ENCODE measurements around the gene FYB2. TPM values are rescaled to one million over a fixed set of nuclear protein-coding genes. Genes with fewer than 3 reads are reported as not detected.
A peak's percentile ranks its signal among the peaks of the same experiment; 100 is the strongest.

FYB2 gene
- total RNA-seq, 1 donor from 2014 or later = not detected

DNA sequence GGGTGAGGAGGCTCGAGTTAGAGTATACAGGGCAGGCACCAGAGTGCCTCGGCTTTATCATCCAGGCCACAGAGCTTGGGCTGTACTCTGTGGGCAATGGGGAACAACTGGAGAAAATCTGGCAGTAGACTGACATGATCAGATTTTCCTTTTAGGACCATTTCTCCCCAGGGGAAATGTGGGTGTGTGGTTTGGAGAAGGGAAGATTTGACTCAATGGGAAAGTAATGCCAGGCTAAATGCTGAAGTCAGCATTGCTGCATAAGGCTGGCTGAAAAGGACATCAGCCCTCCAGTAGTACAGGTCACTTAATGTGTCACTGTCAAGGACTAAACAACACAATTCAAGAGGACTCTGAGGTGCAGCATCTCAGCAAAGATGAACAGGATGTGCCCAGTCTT is 5.0 kb downstream of the FYB2 start:
- Mint-ChIP-seq H3K4me1 (ENCODE audit: low read depth, unreplicated experiment) (no peaks in the 10 kb centered on the region), H3K9me3 (ENCODE audit: unreplicated experiment) (peaks cover 1% of the 10 kb centered on the region), H3K27ac (ENCODE audit: unreplicated experiment) (no peak overlapping the region)

DNA sequence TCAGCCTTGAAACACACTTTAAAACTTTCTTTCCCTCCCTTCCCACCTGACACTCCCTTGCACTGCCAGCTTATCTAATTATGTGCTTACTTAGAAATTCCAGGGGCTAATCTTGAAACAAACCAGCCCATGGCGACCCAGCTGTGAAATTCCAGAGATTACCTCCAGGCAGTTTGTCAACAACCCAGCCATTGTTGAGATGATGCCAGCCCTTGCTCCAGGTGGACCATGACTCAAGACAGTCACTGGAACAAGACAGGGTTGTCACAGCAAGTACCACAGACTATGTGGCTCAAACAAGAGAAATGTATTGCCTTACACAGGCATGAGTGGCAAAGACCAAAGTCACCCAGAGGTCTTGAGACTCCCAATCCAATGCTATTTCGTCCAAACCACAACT is 7.9 kb downstream of the FYB2 start:
- H3K4me3 Mint-ChIP-seq (ENCODE audit: unreplicated experiment) = no peak overlapping the region
- no peak for DNase-seq
- H3K27ac Mint-ChIP-seq (ENCODE audit: unreplicated experiment) = no peak overlapping the region
- no peaks in the 10 kb centered on the region for H3K4me1 Mint-ChIP-seq (ENCODE audit: low read depth, unreplicated experiment)
- peaks cover under 1% of the 10 kb centered on the region for H3K36me3 Mint-ChIP-seq (ENCODE audit: unreplicated experiment)
- TF ChIP-seq, protein P1, sequence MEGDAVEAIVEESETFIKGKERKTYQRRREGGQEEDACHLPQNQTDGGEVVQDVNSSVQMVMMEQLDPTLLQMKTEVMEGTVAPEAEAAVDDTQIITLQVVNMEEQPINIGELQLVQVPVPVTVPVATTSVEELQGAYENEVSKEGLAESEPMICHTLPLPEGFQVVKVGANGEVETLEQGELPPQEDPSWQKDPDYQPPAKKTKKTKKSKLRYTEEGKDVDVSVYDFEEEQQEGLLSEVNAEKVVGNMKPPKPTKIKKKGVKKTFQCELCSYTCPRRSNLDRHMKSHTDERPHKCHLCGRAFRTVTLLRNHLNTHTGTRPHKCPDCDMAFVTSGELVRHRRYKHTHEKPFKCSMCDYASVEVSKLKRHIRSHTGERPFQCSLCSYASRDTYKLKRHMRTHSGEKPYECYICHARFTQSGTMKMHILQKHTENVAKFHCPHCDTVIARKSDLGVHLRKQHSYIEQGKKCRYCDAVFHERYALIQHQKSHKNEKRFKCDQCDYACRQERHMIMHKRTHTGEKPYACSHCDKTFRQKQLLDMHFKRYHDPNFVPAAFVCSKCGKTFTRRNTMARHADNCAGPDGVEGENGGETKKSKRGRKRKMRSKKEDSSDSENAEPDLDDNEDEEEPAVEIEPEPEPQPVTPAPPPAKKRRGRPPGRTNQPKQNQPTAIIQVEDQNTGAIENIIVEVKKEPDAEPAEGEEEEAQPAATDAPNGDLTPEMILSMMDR (IDR thresholded peaks at IDR 0.05; ENCODE audit: partially characterized antibody, unreplicated experiment) = no peak
- no peaks in the 10 kb centered on the region for H3K27me3 Mint-ChIP-seq (ENCODE audit: unreplicated experiment)
- peaks cover 1% of the 10 kb centered on the region for H3K9me3 Mint-ChIP-seq (ENCODE audit: unreplicated experiment)

More for the DNA sequence above, 5.0 kb downstream of the FYB2 start:
- H3K4me3 Mint-ChIP-seq (ENCODE audit: unreplicated experiment) = no peak overlapping the region
- TF ChIP-seq, protein P1 (IDR thresholded peaks at IDR 0.05; ENCODE audit: partially characterized antibody, unreplicated experiment) = no peak
- no peak for DNase-seq
- no peaks in the 10 kb centered on the region for H3K36me3 Mint-ChIP-seq (ENCODE audit: unreplicated experiment)
- H3K27me3 Mint-ChIP-seq (ENCODE audit: unreplicated experiment) = no peaks in the 10 kb centered on the region

DNA sequence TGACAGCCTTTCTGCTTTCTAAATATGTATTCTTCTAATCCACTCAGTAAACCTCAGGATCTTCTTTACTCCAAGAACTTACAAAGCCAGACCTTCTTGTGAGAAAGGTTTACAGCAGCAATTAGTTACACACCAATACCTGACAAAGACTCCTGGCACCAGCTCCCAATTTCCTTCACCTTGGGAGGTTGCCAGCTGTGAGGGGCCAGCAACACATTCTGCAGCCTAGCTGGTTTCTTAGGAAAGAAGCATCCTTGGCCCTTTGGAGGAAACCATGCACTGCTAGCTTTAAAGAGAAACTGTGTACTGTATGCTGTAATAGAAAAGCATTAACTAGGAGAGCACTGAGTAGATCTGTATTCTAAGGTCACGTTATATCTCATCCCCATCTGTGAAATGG is 10.8 kb downstream of the FYB2 start:
- Mint-ChIP-seq H3K27ac (ENCODE audit: unreplicated experiment) (no peak overlapping the region), H3K4me1 (ENCODE audit: low read depth, unreplicated experiment) (peaks cover 2% of the 10 kb centered on the region), H3K4me3 (ENCODE audit: unreplicated experiment) (no peak overlapping the region), H3K36me3 (ENCODE audit: unreplicated experiment) (peaks cover 9% of the 10 kb centered on the region), H3K9me3 (ENCODE audit: unreplicated experiment) (peaks cover 4% of the 10 kb centered on the region), H3K27me3 (ENCODE audit: unreplicated experiment) (no peaks in the 10 kb centered on the region)
- TF ChIP-seq, protein P1 (IDR thresholded peaks at IDR 0.05; ENCODE audit: partially characterized antibody, unreplicated experiment) = no peak
- no peak for DNase-seq

DNA sequence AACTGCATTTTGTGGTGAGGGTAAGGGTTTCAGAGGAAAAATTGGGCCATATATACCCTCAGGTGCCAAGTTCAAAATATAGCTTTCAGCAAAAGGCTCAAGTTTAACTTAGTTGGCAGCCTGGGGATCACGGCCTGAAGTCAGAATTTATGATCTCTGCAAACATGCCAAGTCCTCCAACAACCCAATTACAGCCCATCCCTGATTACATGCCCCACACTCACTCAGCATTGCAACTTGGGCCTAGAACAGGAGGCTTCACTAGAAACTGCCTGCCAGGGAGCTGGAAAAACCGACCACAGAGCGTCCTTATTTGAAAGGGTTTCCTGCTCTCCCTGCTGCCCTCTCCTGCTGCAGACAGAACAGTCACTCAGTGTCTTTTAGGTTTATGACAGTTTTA is 12.4 kb downstream of the FYB2 start:
- Mint-ChIP-seq H3K4me3 (ENCODE audit: unreplicated experiment) (no peak overlapping the region), H3K36me3 (ENCODE audit: unreplicated experiment) (peaks cover 9% of the 10 kb centered on the region), H3K27ac (ENCODE audit: unreplicated experiment) (no peak overlapping the region), H3K9me3 (ENCODE audit: unreplicated experiment) (peaks cover 4% of the 10 kb centered on the region), H3K27me3 (ENCODE audit: unreplicated experiment) (no peaks in the 10 kb centered on the region), H3K4me1 (ENCODE audit: low read depth, unreplicated experiment) (peaks cover 2% of the 10 kb centered on the region)
- TF ChIP-seq, protein P1 (IDR thresholded peaks at IDR 0.05; ENCODE audit: partially characterized antibody, unreplicated experiment) = no peak
- no peak for DNase-seq

DNA sequence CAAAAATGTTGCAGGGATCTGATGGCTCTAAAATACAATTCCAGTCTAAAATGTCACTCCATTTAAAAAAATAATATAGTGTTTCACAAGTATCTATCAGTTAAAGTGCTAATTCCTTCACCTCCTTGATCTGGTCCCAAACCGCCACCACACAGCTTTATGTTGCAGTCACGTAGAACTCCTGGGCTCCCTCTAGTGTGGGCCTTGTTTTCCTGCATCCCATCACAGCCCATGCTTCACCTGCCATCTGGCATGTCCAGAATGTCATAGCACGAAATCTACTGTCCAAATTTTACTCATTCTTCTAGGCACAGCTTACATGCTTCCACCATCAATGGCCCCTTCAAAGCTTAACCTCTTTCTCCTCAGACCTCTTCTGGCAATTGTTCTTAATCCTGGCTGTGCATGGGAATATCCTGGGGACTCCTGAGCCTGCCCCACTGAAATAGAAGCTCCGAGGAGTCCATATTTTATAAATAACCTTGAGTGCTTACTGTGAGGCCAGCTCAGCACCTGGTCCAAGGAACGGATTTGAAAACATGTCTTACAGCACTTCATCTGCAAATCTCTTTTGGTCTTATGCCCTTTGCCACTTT is 15.5 kb downstream of the FYB2 start:
- Mint-ChIP-seq H3K36me3 (ENCODE audit: unreplicated experiment) (peaks cover 9% of the 10 kb centered on the region), H3K9me3 (ENCODE audit: unreplicated experiment) (peaks cover 4% of the 10 kb centered on the region), H3K4me3 (ENCODE audit: unreplicated experiment) (no peak overlapping the region), H3K27ac (ENCODE audit: unreplicated experiment) (no peak overlapping the region), H3K4me1 (ENCODE audit: low read depth, unreplicated experiment) (peaks cover 2% of the 10 kb centered on the region), H3K27me3 (ENCODE audit: unreplicated experiment) (no peaks in the 10 kb centered on the region)
- DNase-seq = peak; percentile 64
- TF ChIP-seq, protein P1 (IDR thresholded peaks at IDR 0.05; ENCODE audit: partially characterized antibody, unreplicated experiment) = peak; percentile 67

Data from glutamatergic neuron (in vitro differentiated cells).